ENCODE measurements around the gene DYSF. TPM values are rescaled to one million over a fixed set of nuclear protein-coding genes. Genes with fewer than 3 reads are reported as not detected.
A peak's percentile ranks its signal among the peaks of the same experiment; 100 is the strongest.
"Not testable (repeated sequence)": the region's sequence is repeated elsewhere in the genome, so short reads cannot be mapped to it uniquely, and the experiment has no call there.

DYSF gene
- total RNA-seq = 10.2 and 20.1 TPM in 2 replicates

DNA sequence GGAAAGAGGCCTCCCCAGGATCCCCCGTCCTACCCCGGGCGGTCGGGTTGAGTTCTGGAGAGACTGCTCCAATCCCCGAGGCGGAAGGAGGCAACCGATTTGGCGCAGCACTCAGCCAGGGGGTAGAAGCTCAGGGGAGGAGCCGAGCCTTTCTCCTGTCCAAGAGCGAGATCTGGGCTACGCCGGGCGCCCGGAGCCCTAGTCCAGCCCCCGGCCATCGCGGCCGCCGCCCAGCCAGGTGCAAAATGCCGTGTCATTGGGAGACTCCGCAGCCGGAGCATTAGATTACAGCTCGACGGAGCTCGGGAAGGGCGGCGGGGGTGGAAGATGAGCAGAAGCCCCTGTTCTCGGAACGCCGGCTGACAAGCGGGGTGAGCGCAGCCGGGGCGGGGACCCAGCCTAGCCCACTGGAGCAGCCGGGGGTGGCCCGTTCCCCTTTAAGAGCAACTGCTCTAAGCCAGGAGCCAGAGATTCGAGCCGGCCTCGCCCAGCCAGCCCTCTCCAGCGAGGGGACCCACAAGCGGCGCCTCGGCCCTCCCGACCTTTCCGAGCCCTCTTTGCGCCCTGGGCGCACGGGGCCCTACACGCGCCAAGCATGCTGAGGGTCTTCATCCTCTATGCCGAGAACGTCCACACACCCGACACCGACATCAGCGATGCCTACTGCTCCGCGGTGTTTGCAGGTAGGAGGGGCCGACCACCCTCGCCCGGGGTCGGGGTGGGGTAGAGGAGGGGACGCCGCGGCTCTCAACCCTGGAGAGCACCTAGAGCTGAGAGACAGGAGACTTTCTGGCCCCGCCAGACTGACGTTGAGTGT, at the start of gene DYSF:
Gene DYSF (plus strand): TSS at position 158 of the 817 bp plus-strand sequence.
- DNase-seq (ENCODE audit: low read depth) = no peak

DNA sequence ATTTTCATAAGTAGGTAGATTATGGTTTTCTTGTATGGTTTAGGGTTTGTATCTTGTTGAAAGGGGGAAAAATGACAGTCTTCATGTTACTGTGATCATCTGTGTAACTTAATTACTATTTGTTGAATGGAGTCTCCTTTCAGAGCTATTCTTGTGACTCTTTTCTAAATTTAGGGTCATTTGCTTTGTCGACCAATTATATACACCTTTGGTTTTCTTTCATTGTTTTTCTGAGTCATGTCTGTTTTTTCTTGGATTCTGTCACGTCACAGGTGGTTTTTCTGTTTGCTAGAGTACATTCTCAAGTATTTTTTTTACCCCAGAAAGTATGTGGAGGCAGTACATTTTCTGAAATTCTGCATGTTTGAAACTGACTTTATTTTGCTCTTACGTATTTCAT, 43.8 kb upstream of the DYSF start:
- no peak for DNase-seq (ENCODE audit: low read depth)

GRCh38 chr2:71410696-71411095, 42.7 kb upstream of the DYSF start:
- no peak for DNase-seq (ENCODE audit: low read depth)

- DNase-seq (ENCODE audit: low read depth) = not testable (repeated sequence)
These were observed 36.5 kb upstream of the DYSF start for GRCh38 chr2:71416866-71417265.

- peak; percentile 19 for DNase-seq (ENCODE audit: low read depth)
These were observed 35.8 kb upstream of the DYSF start for GRCh38 chr2:71417300-71418202.

- no peak for DNase-seq (ENCODE audit: low read depth)
These were observed 34.2 kb upstream of the DYSF start for GRCh38 chr2:71419145-71419544.

DNA sequence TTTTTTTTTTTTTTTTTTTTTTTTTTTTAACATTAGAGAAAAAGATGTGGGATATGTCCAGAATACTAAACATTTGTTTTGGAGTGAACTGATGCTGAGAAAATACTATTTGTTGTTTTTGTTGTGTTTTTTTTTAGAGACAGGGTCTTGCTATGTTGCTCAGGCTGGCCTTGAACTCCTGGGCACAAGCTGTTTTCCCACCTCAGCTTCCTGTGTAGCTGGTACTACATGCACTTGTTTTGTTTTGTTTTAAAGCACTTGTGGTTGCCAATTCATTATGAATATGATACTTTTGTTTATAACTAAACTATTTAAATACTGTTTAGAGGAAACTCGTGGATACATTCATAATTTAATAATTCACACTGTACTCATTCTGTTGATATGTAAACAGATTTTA, 33.4 kb upstream of the DYSF start:
- no peak for DNase-seq (ENCODE audit: low read depth)

DNA sequence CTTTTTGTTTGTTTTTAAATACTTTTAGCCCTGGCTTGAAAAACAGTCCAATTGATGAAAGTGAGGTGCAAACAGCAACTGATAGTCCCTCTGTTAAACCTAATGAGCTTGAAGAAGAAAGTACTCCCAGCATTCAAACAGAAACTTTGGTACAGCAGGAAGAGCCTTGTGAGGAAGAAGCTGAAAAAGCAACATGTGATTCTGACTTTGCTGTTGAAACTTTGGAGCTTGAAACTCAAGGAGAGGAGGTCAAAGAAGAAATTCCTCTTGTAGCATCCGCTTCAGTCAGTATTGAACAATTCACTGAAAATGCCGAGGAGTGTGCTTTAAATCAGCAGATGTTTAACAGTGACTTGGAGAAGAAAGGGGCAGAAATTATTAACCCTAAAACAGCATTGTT, 30.6 kb upstream of the DYSF start:
- no peak for DNase-seq (ENCODE audit: low read depth)

DNA sequence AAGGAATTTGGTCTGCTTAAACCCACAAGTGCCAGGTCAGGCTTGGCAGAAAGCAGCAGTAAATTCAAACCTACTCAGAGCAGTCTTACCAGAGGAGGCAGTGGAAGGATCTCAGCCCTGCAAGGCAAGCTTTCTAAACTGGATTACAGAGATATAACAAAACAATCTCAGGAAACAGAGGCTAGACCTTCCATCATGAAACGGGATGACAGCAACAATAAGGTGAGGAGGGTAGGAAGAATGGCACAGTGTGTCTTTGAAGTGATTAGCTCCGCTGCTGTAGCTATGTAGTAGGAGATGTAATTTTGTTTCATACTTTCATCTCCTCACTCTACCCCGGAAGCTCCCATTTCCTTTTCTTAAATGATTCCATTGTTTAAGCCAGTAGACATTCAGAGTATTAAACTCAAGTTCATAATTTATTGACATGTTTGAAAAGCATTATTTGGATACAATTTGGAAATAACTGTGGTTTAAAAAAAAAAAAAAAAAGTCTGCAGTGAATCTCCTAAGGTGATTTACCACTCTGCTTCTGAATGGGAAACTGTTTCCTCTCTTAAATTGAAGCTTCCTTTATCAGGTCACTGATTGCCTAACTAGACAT, 29.4 kb upstream of the DYSF start:
- no peak for DNase-seq (ENCODE audit: low read depth)

DNA sequence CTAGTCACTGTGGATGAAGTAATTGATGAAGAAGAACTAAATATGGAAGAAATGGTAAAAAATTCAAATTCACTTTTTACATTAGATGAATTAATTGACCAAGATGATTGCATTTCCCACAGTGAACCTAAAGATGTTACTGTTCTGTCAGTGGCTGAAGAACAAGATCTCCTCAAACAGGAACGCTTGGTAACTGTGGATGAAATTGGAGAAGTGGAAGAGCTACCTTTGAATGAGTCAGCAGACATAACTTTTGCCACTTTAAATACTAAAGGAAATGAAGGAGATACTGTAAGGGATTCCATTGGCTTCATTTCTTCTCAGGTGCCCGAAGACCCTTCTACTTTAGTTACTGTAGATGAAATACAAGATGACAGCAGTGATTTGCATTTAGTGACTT, 26.6 kb upstream of the DYSF start:
- DNase-seq (ENCODE audit: low read depth) = no peak

GRCh38 chr2:71428472-71429383, 24.6 kb upstream of the DYSF start:
- DNase-seq (ENCODE audit: low read depth) = no peak

DNA sequence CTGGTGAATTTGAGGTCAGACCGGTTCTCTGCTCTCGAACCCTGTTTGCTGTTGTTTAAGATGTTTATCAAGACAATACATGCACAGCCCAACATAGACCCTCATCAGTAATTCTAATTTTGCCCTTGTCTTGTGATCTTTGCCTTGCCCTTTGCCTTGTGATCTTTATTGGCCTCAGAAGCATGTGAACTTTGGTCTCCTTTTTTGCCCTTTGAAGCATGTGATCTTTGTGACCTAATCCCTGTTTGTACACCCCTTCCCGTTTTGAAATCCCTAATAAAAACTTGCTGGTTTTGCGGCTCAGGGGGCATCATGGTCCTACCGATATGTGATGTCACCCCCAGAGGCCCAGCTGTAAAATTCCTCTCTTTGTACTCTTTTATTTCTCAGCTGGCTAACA, 8.2 kb upstream of the DYSF start:
- DNase-seq (ENCODE audit: low read depth) = not testable (repeated sequence)

DNA sequence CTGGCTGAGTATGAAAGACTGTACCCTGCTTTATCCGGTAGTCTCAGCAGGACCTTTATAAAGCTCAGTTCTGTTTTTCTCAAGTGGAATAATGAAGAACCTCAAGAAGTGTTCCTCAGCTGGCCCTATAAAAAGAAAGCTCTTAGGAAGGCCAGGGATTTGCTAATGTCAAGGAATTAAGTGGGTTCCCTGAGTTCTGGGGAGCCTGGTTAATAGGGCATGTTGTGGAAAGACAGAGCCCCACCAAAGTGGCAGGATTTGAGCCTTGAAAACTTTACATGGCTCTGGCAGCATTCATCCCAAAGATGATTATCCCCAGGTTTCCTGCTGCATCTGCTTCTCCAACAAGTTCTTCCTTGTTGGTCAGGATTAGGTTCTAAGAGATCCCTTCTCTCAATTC, 6.9 kb upstream of the DYSF start:
- DNase-seq (ENCODE audit: low read depth) = no peak

- no peak for DNase-seq (ENCODE audit: low read depth)
These were observed 4.0 kb upstream of the DYSF start for GRCh38 chr2:71449343-71449742.

- DNase-seq (ENCODE audit: low read depth) = no peak
These were observed 1.7 kb upstream of the DYSF start for GRCh38 chr2:71451705-71452104.

DNA sequence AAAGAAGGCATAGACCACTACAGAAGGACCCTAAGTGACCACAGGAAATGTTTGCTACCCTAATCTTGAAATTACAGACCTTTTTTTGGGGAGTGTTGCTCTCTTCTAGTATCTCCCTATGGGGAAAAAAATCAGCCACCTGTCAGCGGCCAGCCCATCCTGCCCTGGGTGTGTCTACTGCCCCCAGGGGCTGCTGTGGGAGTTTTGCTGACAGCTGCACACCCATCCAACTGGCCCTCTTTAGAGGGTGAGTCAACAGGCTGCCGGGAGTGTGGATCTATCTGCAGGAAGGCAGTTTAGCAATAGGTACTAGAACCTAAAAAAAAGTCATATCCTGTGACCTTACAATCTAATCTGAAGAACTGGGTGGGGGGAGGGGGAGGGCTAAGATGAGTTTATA, 796 bp upstream of the DYSF start:
- DNase-seq (ENCODE audit: low read depth) = peak; percentile 50

GRCh38 chr2:71454221-71455010, 1.1 kb downstream of the DYSF start:
- DNase-seq (ENCODE audit: low read depth) = no peak

GRCh38 chr2:71455011-71455740, 1.8 kb downstream of the DYSF start:
- DNase-seq (ENCODE audit: low read depth) = no peak

- peak; percentile 85 for DNase-seq (ENCODE audit: low read depth)
These were observed 2.6 kb downstream of the DYSF start for GRCh38 chr2:71455741-71456569.

Data from renal cortical epithelial cell (primary cell).